DND-41 (cell line): ENCODE data around the gene FHIT.

Experiments
- ATAC-seq: fragments of 200-7000 bp; cut with Tn5 transposase; 3 replicates; pipeline ENCODE4 v1.9.1; 2021; ENCODE audit warnings: low read depth; ENCODE audit not compliant: insufficient read depth
- DNase-seq: peaks from one replicate; pipeline ENCODE4 v3.0.0-alpha.2; 2020
- H2AFZ ChIP-seq: 2 replicates; pipeline ENCODE4 v1.6.0; 2012; ENCODE audit warnings: low read depth, low read length
- H3K27ac ChIP-seq: 2 replicates; pipeline ENCODE4 v1.5.1; 2012; ENCODE audit warnings: low read length, inconsistent platforms
- H3K27me3 ChIP-seq: fragments of 200-600 bp; sonication (generic); 2 replicates; pipeline ENCODE4 v1.6.0; 2012; ENCODE audit warnings: low read length, mild to moderate bottlenecking, inconsistent platforms; ENCODE audit not compliant: insufficient read depth, poor library complexity
- H3K36me3 ChIP-seq: 2 replicates; pipeline ENCODE4 v1.5.1; 2012; ENCODE audit warnings: low read length, inconsistent platforms; ENCODE audit not compliant: insufficient read depth
- H3K4me1 ChIP-seq: 2 replicates; pipeline ENCODE4 v1.5.1; 2012; ENCODE audit warnings: mild to moderate bottlenecking, low read length; ENCODE audit not compliant: insufficient read depth
- H3K4me2 ChIP-seq: 2 replicates; pipeline ENCODE4 v1.6.0; 2012; ENCODE audit warnings: mild to moderate bottlenecking, moderate library complexity, low read length, inconsistent platforms; ENCODE audit not compliant: insufficient read depth
- H3K4me3 ChIP-seq, 2 experiments: fragments of 200-600 bp in 1 of 2; shearing (Covaris generic) in 1 of 2; 2 replicates each; pipeline ENCODE4 v1.5.1; 2012 to 2016; ENCODE audit warnings: inconsistent platforms in 2 of 2, low read length in 2 of 2, mild to moderate bottlenecking in 2 of 2, low read depth in 1 of 2, moderate library complexity in 1 of 2
- H3K79me2 ChIP-seq: 2 replicates; pipeline ENCODE4 v1.6.0; 2012; ENCODE audit warnings: low read length, inconsistent platforms; ENCODE audit not compliant: insufficient read depth
- H3K9ac ChIP-seq: 2 replicates; pipeline ENCODE4 v1.6.0; 2012; ENCODE audit warnings: low read depth, mild to moderate bottlenecking, inconsistent platforms, low read length, moderate library complexity
- H3K9me3 ChIP-seq: 2 replicates; pipeline ENCODE4 v1.5.1; 2012; ENCODE audit warnings: low read length, moderate library complexity, mild to moderate bottlenecking, inconsistent platforms; ENCODE audit not compliant: insufficient read depth, severe bottlenecking
- H4K20me1 ChIP-seq: 2 replicates; pipeline ENCODE4 v1.6.0; 2012; ENCODE audit warnings: low read length; ENCODE audit not compliant: insufficient read depth
- EZH2 ChIP-seq: IDR thresholded peaks from 3 replicates; pipeline ENCODE4 v1.6.1; 2012; ENCODE audit warnings: borderline replicate concordance, low read depth, mild to moderate bottlenecking, moderate library complexity, low read length, inconsistent platforms; ENCODE audit not compliant: severe bottlenecking
- TF ChIP-seq, protein P1 (sequence below): IDR thresholded peaks from 2 replicates; pipeline ENCODE4 v1.5.1; 2012; ENCODE audit warnings: borderline replicate concordance, low read length, moderate library complexity, mild to moderate bottlenecking; ENCODE audit not compliant: poor library complexity, severe bottlenecking; ENCODE audit errors: extremely low read depth

Gene FHIT

DNA sequence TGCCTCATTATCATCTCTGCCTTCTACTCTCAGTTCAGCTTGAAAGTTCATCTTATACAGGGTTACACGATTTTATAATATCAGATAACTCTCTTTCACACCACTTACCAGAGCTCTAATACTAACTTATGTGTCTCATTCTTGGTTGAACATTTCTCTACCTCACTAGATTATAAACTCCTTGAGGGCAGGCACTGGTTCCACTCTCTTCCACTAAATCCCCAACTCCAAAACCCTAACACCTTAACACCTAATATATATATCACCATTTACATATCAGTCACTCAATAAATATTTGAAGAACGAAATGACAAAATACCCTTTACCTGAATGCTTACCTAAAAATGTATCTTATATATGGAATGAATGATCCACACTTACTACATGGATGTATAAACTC, 977.2 kb downstream of the FHIT start:
- H3K9me3 ChIP-seq: peaks cover 4% of the 10 kb centered on the region
- H3K79me2 ChIP-seq: no peaks in the 10 kb centered on the region
- H3K36me3 ChIP-seq: no peaks in the 10 kb centered on the region
- ATAC-seq (no peak), DNase-seq (no peak)
- no peak overlapping the region for H3K4me2 ChIP-seq
- H4K20me1 ChIP-seq: no peaks in the 10 kb centered on the region
- H2AFZ ChIP-seq: no peak overlapping the region
- no peaks in the 10 kb centered on the region for H3K27me3 ChIP-seq
- TF ChIP-seq EZH2: no peak
- TF ChIP-seq, protein P1, sequence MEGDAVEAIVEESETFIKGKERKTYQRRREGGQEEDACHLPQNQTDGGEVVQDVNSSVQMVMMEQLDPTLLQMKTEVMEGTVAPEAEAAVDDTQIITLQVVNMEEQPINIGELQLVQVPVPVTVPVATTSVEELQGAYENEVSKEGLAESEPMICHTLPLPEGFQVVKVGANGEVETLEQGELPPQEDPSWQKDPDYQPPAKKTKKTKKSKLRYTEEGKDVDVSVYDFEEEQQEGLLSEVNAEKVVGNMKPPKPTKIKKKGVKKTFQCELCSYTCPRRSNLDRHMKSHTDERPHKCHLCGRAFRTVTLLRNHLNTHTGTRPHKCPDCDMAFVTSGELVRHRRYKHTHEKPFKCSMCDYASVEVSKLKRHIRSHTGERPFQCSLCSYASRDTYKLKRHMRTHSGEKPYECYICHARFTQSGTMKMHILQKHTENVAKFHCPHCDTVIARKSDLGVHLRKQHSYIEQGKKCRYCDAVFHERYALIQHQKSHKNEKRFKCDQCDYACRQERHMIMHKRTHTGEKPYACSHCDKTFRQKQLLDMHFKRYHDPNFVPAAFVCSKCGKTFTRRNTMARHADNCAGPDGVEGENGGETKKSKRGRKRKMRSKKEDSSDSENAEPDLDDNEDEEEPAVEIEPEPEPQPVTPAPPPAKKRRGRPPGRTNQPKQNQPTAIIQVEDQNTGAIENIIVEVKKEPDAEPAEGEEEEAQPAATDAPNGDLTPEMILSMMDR: no peak
- H3K4me1 ChIP-seq: no peaks in the 10 kb centered on the region; the same call in 1 of the 2 replicates
- no peak overlapping the region for H3K4me3 ChIP-seq
- no peak overlapping the region for H3K9ac ChIP-seq
- no peak overlapping the region for H3K27ac ChIP-seq

DNA sequence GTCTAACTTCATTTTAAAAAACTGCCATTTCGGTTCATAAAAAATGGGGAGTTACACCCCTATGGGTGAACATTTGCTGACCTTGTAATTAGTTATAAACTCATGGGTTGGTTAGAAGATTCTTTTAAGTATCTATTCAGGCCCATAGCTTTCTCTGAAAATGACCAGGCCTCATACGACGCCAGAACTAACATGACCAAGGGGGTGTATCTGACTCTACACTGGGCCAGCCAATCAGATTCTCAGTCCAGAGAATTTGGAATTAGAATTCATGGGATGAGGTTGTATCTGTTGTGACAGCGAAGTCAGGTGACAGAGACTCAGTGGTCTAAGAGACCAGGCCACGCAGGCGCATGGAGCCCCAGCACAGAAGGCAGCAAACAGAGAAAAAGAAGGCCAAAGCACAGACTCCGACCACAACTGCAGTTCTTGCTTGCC, 981.4 kb downstream of the FHIT start:
- Histone ChIP-seq H4K20me1 (no peaks in the 10 kb centered on the region), H3K4me1 (no peaks in the 10 kb centered on the region), H3K79me2 (no peaks in the 10 kb centered on the region), H3K27ac (no peak overlapping the region), H3K36me3 (no peaks in the 10 kb centered on the region), H3K9ac (no peak overlapping the region), H3K4me3 (no peak overlapping the region), H3K4me2 (no peak overlapping the region), H3K9me3 (no peaks in the 10 kb centered on the region), H2AFZ (0 out of 2 replicates have a peak overlapping the region, but pooled peaks have one; percentile 14), H3K27me3 (no peaks in the 10 kb centered on the region)
- TF ChIP-seq EZH2: no peak
- TF ChIP-seq, protein P1: no peak
- ATAC-seq (no peak), DNase-seq (no peak)

DNA sequence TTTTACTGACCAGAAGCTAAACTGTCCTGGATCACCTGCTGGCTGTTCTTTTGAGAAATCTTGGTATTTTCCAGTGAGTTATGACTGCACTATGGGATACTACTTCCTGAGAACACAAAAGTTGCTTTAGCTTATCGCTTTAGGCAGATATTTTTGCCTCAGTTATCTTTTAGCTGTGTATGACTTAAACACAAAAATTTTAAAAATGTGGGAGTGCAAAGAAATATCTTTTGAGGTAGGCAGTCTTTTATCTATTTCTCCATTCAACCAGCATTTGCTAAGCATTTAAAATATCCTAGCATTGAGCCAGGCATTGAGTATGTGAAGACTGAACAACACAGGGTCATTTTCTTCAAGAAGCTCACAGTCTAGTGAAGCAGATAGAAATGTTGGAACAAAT, 981.9 kb downstream of the FHIT start:
- Histone ChIP-seq H3K79me2 (no peaks in the 10 kb centered on the region), H3K27me3 (no peaks in the 10 kb centered on the region), H4K20me1 (no peaks in the 10 kb centered on the region), H3K4me1 (no peaks in the 10 kb centered on the region), H3K9ac (no peak overlapping the region), H2AFZ (no peak overlapping the region), H3K9me3 (no peaks in the 10 kb centered on the region), H3K4me2 (no peak overlapping the region), H3K4me3 (no peak overlapping the region), H3K36me3 (no peaks in the 10 kb centered on the region), H3K27ac (no peak overlapping the region)
- TF ChIP-seq EZH2: no peak
- TF ChIP-seq, protein P1: no peak
- DNase-seq (no peak), ATAC-seq (no peak)

DNA sequence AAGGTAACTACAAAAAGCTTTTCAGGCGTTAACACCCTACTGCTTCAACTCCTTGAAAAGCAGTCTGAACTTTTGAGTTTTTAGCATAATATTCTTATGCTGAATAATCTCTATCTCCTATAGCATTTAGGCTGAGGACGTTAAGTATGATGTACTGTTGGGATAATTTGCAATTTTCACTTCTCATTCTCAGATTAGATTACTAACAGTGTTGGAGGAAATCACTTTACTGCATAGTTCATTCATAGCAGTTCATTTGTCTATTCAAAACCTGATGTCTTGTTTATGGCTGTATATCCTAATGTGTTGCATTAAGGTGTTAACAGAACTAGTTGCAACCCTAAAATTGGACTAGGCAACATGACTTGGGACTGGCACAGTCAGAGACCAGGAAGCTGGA, 983.1 kb downstream of the FHIT start:
- Histone ChIP-seq H2AFZ (no peak overlapping the region), H3K9me3 (peaks cover 9% of the 10 kb centered on the region), H3K27me3 (no peaks in the 10 kb centered on the region), H4K20me1 (no peaks in the 10 kb centered on the region), H3K4me3 (no peak overlapping the region), H3K4me2 (no peak overlapping the region), H3K27ac (no peak overlapping the region), H3K79me2 (no peaks in the 10 kb centered on the region), H3K4me1 (peaks cover 10% of the 10 kb centered on the region), H3K36me3 (no peaks in the 10 kb centered on the region), H3K9ac (no peak overlapping the region)
- DNase-seq: no peak
- TF ChIP-seq EZH2: no peak
- TF ChIP-seq, protein P1: no peak
- no peak for ATAC-seq
